GM21447 (cell line): Measurements from ENCODE around the gene SERPIND1.

Experiments
- ATAC-seq: cut with Tn5 transposase; IDR thresholded peaks from one replicate; pipeline ENCODE4 v1.9.1; 2021; ENCODE audit not compliant: unreplicated experiment

Gene SERPIND1

DNA sequence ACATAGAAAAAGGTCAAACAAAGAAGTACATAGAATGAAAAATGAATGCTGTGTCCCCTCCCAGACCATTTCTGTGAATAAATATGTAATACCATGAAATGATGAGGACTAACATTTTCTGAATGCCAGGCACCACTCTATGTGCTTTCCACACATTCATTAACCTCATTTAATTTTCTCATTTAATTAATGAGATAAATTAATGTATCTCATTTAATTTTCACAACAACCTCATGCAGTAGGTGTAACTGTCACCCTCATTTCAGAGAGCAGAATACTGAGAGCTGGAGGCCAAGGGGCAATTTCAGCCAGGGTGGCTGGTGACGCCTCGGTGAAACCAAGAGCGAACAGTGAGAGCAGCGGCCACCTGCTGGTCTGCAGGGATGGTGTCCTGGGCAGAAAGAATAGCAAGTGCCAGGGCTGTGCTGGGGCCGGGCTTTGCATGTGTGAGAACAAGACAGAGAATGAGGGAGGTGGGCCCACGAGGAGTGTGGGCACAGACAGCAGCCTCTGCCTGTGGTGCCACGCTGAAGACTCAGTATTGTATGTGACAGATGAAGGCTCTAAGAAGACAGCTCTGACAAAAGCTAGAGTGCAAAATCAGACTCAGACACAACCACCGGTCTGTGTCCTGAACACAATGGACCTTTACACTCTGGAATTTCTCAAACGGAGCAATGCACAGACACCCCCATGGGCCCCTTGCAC is 1.8 kb upstream of the SERPIND1 start:
- ATAC-seq: no peak

DNA sequence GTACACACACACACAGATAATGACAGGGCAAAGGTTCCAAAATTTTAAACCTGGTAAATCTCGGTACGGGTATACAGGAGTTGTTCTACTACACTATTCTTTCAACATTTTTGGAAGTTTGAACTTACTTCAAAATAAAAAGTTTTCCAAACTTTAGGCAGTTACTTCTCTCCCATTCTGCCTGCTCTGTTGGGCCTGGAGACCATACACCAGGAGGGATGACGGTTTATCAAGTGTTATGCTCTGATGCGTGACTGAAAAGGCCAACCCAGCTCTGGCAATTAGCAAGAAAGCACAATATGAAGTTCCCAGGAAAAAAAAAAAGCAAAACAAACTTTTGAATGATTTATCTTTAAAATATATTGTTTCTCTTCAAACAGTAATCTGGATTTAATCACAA is 969 bp downstream of the SERPIND1 start:
- no peak for ATAC-seq

DNA sequence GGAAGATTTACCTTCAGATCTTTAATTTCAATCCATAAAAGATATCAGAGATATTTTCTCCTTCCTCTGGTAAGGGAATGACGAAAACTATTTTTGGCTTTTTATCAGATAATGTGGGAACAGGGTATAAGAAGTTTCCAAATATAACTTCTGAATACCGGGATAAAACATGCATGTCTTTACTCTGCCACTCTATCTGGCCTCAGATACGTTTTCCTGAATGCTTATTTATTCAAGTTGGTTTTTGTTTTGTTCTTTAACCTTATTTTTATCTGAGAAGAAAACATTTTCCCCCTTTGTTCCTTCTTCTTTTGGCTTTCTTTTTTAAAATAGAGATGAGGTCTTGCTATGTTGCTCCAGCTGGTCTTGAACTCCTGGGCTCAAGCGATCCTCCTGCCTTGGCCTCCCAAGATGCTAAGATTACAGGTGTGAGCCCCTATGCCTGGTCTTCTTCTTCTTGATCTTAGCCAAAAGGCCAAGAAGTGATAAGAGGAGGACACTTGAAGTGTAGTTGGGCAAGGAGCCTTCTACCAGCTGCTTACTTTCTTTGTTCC is 1.5 kb downstream of the SERPIND1 start:
- no peak for ATAC-seq

DNA sequence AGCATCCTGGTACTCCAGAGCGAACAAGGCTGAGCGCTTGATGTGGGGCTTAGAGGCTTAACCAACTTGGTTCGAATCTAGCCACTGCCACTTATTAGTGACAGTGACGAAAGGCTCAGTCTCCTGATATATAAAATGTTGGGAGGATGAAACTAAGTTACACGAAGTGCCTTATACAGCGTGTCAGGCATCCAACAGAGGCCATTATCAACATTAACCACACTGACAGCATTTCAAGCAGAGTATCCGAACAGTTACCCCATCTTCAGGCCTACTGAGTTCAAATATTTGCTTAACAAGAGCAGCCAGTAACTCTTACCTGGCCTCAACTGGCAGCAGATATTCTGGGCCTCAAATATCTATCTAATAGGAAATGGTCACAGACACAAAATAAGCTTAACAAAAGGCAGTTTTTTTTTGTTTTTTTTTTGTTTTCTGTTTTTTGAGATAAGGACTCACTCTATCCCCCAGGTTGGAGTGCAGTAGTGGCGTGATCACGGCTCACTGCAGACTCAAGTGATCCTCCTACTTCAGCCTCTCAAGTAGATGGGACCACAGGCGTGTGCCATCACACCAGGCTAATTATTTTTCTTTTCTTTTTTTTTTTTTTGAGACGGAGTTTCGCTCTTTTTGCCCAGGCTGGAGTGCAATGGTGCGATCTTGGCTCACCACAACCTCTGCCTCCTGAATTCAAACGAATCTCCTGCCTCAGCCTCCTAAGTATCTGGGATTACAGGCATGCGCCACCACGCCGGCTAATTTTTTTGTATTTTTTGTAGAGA is 2.9 kb downstream of the SERPIND1 start:
- ATAC-seq: no peak

- ATAC-seq: no peak
Measured at GRCh38 chr22:20777420-20778177, 3.7 kb downstream of the SERPIND1 start.

- no peak for ATAC-seq
Measured at GRCh38 chr22:20779014-20779817, 5.3 kb downstream of the SERPIND1 start.

DNA sequence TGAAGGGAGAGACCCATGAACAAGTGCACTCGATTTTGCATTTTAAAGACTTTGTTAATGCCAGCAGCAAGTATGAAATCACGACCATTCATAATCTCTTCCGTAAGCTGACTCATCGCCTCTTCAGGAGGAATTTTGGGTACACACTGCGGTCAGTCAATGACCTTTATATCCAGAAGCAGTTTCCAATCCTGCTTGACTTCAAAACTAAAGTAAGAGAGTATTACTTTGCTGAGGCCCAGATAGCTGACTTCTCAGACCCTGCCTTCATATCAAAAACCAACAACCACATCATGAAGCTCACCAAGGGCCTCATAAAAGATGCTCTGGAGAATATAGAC is 5.9 kb downstream of the SERPIND1 start:
- ATAC-seq: no peak

- ATAC-seq: no peak
Measured at GRCh38 chr22:20781272-20781990, 7.5 kb downstream of the SERPIND1 start.

- no peak for ATAC-seq
Measured at GRCh38 chr22:20782083-20782482, 8.2 kb downstream of the SERPIND1 start.

DNA sequence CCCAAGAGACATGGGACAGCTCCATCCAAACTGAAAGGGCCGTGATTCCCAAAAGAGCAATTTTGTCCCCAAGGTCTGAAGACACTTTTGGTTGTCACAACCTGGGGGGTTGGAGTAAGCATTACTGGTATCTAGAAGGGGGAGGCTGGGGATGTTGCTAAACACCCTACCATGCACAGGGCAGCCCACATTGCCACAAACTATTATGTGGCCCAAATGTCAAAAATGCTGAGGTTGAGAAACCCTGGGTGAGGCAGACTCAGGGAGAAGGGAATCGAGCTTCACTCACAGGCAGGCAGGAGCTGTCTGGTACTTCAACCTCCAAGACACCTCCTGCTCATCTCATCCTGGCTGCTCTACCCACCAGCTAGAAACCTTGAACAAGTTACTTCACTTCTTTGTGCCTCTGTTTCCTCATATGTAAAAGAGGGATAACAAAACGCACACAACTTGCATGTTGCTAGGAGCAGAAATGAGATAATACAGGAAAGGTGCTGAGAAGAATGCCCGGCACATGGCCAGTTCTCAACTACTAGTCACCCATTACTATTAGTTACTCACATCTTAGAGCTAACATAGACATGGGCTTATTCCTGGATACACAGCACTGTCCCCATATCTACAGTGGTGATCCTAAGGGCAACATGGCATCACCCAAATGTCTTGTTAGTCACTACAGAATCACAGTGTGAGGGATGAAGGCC is 8.8 kb downstream of the SERPIND1 start:
- no peak for ATAC-seq

- ATAC-seq: no peak
Measured at GRCh38 chr22:20783300-20783673, 9.4 kb downstream of the SERPIND1 start.

GRCh38 chr22:20783844-20784723 is 10.2 kb downstream of the SERPIND1 start:
- no peak for ATAC-seq

DNA sequence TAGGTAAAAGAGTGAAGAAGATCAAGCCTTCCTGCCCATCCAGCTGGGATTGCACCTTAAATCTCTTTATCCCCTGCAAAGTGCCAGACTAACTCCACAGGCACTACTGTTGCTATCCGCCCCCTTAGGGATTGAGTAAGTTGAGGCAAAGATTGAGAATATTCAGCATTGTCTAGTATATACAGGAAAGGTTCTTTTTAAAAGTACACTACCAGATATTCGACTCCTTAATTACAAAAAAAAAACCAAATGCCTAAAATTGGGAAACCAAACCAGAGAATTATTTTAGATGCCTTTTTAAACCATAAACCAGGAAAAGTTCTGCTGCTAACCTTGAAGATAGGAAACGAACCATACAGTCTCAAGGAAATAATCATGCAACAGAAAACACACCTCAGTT is 11.5 kb downstream of the SERPIND1 start:
- ATAC-seq: no peak

DNA sequence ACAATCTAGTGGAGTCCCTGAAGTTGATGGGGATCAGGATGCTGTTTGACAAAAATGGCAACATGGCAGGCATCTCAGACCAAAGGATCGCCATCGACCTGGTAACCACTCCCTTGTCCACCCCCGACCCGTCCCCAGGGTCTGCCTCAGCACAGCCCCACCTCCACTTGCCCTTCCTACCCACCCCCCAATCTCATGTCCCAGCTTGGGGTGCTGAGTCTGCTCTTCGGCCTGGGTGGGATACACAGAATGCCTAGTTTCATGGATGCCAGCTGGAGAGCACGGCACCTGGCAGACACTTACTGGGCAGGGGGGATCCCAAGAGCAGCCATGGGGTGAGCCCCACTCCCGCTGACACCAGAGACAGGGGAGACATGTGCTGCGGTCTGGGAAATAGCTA is 12.1 kb downstream of the SERPIND1 start:
- ATAC-seq: no peak

DNA sequence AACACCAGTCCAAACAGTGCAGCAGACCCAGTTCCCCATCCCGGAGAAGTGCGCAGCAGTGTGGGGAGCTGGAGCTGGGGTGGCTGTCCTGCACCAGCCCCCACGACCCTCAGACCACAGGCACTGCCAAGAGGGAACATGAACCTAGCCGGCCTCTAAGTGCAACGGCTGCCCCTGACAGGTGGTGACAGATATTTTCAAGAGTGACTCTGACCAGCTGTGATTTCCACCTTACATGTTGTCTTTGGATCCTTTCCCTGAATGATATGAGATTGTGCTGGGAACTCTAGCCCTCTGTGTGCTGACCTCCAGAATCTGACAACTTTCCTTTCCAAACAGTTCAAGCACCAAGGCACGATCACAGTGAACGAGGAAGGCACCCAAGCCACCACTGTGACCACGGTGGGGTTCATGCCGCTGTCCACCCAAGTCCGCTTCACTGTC is 12.6 kb downstream of the SERPIND1 start:
- no peak for ATAC-seq

DNA sequence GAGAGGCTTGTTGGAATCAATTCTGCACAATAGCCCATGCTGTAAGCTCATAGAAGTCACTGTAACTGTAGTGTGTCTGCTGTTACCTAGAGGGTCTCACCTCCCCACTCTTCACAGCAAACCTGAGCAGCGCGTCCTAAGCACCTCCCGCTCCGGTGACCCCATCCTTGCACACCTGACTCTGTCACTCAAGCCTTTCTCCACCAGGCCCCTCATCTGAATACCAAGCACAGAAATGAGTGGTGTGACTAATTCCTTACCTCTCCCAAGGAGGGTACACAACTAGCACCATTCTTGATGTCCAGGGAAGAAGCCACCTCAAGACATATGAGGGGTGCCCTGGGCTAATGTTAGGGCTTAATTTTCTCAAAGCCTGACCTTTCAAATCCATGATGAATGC is 13.3 kb downstream of the SERPIND1 start:
- no peak for ATAC-seq

DNA sequence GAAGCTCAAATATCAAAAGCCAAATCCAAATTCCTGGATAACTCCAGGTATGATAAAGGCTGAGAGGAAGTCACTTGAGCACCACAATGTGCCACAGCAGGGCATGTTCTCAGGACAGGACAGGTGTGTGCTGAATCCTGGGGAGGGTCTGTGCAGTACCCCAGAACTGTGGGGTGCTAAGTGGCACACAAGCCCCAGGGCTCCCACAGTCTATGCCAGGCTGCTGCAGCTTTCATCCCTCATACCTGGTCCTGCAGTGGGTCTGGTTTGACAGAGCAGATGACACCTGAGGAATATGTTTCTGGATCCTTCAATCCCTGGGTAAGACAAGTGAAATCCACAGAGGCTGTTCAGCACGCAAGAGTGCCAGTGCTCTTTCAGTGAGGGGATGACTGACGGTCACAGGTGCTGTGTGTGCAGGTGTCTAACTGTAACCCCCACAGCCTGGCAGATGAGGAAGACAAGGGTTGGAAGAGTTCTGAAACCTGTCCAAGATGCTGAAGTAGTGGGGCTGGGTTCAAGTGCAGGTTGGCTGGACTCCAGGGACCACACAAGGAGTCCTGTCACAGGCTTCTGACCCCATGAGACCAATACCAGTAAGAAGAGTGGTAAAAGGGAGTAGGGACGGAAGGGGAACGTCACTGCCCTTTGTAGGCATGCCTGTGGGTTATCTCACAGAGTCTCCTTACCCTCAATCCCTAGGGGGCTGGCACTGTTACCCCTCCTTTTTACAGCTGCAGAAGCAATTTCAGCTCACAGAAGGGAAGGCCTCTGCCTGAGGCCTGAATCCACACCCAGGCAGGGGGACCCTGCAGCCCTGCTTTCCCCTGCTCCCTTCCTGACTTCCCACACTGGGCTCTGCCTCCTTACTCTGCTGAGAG is 14.1 kb downstream of the SERPIND1 start:
- no peak for ATAC-seq
